ENCODE measurements around the gene NACC2. TPM values are rescaled to one million over a fixed set of nuclear protein-coding genes. Genes with fewer than 3 reads are reported as not detected.

The NACC2 gene
- total and polyA plus RNA-seq, 2 of the 8 experiments (the other 6 are each of a cell fraction or from before 2014, with no cell fraction given): 8.3 to 14.0 TPM

DNA sequence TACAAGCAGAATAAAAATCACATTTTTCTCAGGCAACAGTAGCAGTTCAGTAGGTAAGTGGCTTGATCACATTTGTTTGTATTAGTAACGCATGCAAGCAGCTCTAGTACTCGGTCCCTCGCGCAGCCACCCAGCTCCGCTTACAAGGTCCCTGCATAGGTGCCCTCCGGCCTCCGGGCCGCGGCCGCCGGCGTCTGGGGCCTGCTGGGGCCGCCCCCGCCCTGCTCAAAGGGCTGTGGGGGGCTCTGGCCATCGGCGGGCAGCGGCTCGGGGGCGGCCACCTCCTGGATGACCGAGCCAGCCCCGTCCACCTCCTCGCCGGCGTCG, 83.8 kb downstream of the NACC2 start:
- Histone ChIP-seq H4K5ac (ENCODE audit: insufficient read length, low read depth, low read length) (no peak overlapping the region), H2BK15ac (ENCODE audit: low read length) (no peak overlapping the region), H3K4me1 (replicated peaks in 1 of 4; ENCODE audit: control insufficient read depth in 3 of 4, insufficient read depth in 4 of 4, low read length in 3 of 4) (peaks cover 0 to 46% (median 28%) of the 10 kb centered on the region in 4 experiments; a peak in 6 of 7 replicates), H2BK5ac (ENCODE audit: low read depth, low read length) (peak overlapping the region; percentile 75; the same call in 1 of the 2 replicates), H3K27me3 (replicated peaks in 1 of 4; ENCODE audit: control insufficient read depth in 3 of 4, extremely low read depth in 1 of 4, insufficient read depth in 3 of 4, low read length in 3 of 4) (no peaks in the 10 kb centered on the region), H3K56ac (replicated peaks; ENCODE audit: insufficient read length, low read depth, low read length) (no peak overlapping the region), H2AFZ (ENCODE audit: low read length) (no peak overlapping the region), H2BK12ac (ENCODE audit: low read depth, low read length) (no peak overlapping the region; the same call in 1 of the 2 replicates), H3K79me2 (ENCODE audit: control insufficient read depth in 1 of 2, insufficient read depth in 2 of 2, low read length in 2 of 2) (no peaks in the 10 kb centered on the region), H4K20me1 (replicated peaks in 1 of 2; ENCODE audit: control insufficient read depth in 1 of 2, insufficient read depth in 2 of 2, low read length in 2 of 2) (peaks cover 0 to 5% of the 10 kb centered on the region in 2 experiments), H3K14ac (ENCODE audit: insufficient read length) (no peak overlapping the region), H3K27ac (ENCODE audit: low read depth, low read length) (no peak overlapping the region), H3K4ac (replicated peaks; ENCODE audit: insufficient read length, low read depth, low read length) (no peak overlapping the region), H3K4me2 (ENCODE audit: insufficient read depth in 1 of 2, low read depth in 2 of 2, low read length in 2 of 2) (peak overlapping the region; percentile 29 to 41; a peak in 3 of 4 replicates), H3K4me3 (ENCODE audit: extremely low read depth in 1 of 4, insufficient read depth in 2 of 4, low read depth in 3 of 4, low read length in 4 of 4) (0 out of 8 replicates have a peak overlapping the region, but pooled peaks of 1 of the 4 experiments have one; percentile 21), H3K23ac (ENCODE audit: insufficient read length) (no peak overlapping the region), H2BK120ac (replicated peaks; ENCODE audit: low read depth, low read length) (no peak overlapping the region), H2AK5ac (ENCODE audit: low read depth, low read length) (peak overlapping the region; percentile 75; the same call in 1 of the 2 replicates), H3K9me3 (ENCODE audit: insufficient read depth in 2 of 2, low read depth in 1 of 2, low read length in 1 of 2) (no peaks in the 10 kb centered on the region), H3K79me1 (ENCODE audit: low read depth, low read length) (peaks cover 3% of the 10 kb centered on the region; the same call in 1 of the 2 replicates), H4K8ac (ENCODE audit: extremely low read depth, insufficient read depth, low read length) (no peak overlapping the region), H4K91ac (replicated peaks; ENCODE audit: insufficient read length, low read length) (peak overlapping the region; percentile 37), H3K9ac (replicated peaks in 1 of 4; ENCODE audit: extremely low read depth in 1 of 4, low read depth in 3 of 4, low read length in 3 of 4) (no peak overlapping the region), H3K23me2 (ENCODE audit: low read depth, low read length) (no peaks in the 10 kb centered on the region), H3K36me3 (ENCODE audit: control insufficient read depth in 2 of 4, insufficient read depth in 4 of 4, low read length in 3 of 4) (no peaks in the 10 kb centered on the region; a peak in 1 of 8 replicates), H3K18ac (ENCODE audit: extremely low read depth, low read length) (no peak overlapping the region; the same call in 1 of the 2 replicates), H2BK20ac (ENCODE audit: low read length) (no peak overlapping the region)
- ChIA-PET CTCF (ENCODE audit: partially characterized antibody) (interaction anchor here (0.9 to 1.6 kb wide), 6 partner anchors 10 to 122 kb away, joined by 3 to 6 read pairs (median 4); no protein-coding TSS in a partner anchor), POLR2A (ENCODE audit: partially characterized antibody) (interaction anchor here (0.7 to 1.8 kb wide), 3 partner anchors 13 to 42 kb away, joined by 4 to 6 read pairs (median 4); no protein-coding TSS in a partner anchor)
- 32% methylated on average over 12 of the region's 25 CpGs; no CpG with 5 or more reads in 1 of the 2 experiments for WGBS, 2 experiments (ENCODE audit: extremely low coverage in 1 of 2, insufficient coverage in 1 of 2, insufficient read length in 1 of 2, insufficient replicate concordance in 2 of 2, low coverage in 1 of 2, low lambda C conversion rate in 2 of 2, missing lambda C conversion rate in 1 of 2)
- DNase-seq (ENCODE audit: low read depth in 1 of 2, low spot score in 2 of 2) (no peak), FAIRE-seq (no peak)
- TF ChIP-seq, protein P1, sequence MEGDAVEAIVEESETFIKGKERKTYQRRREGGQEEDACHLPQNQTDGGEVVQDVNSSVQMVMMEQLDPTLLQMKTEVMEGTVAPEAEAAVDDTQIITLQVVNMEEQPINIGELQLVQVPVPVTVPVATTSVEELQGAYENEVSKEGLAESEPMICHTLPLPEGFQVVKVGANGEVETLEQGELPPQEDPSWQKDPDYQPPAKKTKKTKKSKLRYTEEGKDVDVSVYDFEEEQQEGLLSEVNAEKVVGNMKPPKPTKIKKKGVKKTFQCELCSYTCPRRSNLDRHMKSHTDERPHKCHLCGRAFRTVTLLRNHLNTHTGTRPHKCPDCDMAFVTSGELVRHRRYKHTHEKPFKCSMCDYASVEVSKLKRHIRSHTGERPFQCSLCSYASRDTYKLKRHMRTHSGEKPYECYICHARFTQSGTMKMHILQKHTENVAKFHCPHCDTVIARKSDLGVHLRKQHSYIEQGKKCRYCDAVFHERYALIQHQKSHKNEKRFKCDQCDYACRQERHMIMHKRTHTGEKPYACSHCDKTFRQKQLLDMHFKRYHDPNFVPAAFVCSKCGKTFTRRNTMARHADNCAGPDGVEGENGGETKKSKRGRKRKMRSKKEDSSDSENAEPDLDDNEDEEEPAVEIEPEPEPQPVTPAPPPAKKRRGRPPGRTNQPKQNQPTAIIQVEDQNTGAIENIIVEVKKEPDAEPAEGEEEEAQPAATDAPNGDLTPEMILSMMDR (IDR thresholded peaks at IDR 0.05; ENCODE audit: control extremely low read depth in 1 of 3, insufficient read depth in 1 of 3, low read depth in 1 of 3, low read length in 3 of 3): no peak
- TF ChIP-seq TEAD4 (IDR thresholded peaks at IDR 0.05; ENCODE audit: low read depth, low read length) (no peak), TAF1 (IDR thresholded peaks at IDR 0.05; ENCODE audit: low read depth, low read length) (no peak), GABPA (IDR thresholded peaks at IDR 0.05; ENCODE audit: borderline replicate concordance, insufficient read depth, low read length) (no peak), RNF2 (IDR thresholded peaks at IDR 0.05; ENCODE audit: borderline replicate concordance, low read depth, low read length, missing control alignments, poor library complexity, severe bottlenecking) (no peak), POLR2A (IDR thresholded peaks at IDR 0.05; ENCODE audit: control extremely low read depth in 1 of 2, low read depth in 2 of 2, low read length in 2 of 2) (no peak), CEBPB (IDR thresholded peaks at IDR 0.05; ENCODE audit: low read depth, low read length) (no peak), TCF12 (IDR thresholded peaks at IDR 0.05; ENCODE audit: low read depth, low read length) (no peak), SIRT6 (IDR thresholded peaks at IDR 0.05; ENCODE audit: low read length) (no peak)
- TF ChIP-seq, protein P2, sequence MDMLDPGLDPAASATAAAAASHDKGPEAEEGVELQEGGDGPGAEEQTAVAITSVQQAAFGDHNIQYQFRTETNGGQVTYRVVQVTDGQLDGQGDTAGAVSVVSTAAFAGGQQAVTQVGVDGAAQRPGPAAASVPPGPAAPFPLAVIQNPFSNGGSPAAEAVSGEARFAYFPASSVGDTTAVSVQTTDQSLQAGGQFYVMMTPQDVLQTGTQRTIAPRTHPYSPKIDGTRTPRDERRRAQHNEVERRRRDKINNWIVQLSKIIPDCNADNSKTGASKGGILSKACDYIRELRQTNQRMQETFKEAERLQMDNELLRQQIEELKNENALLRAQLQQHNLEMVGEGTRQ (IDR thresholded peaks at IDR 0.05; ENCODE audit: low read length): no peak
